ENCODE measurements around the gene MAP3K14.
A peak's percentile ranks its signal among the peaks of the same experiment; 100 is the strongest.

- TF ChIP-seq CTCF (IDR thresholded peaks at IDR 0.05 in 4 of 5, conservative IDR thresholded peaks at IDR 0.05 in 1 of 5) (peak; percentile 26 to 50 (median 48)), POLR2A (IDR thresholded peaks at IDR 0.05) (peak; percentile 99)
Measured at GRCh38 chr17:45316434-45317110, at the start of gene MAP3K14.

Data from gastrocnemius medialis (tissue), 4 donors.